Measurements from ENCODE around the gene MPND.

MPND gene

DNA sequence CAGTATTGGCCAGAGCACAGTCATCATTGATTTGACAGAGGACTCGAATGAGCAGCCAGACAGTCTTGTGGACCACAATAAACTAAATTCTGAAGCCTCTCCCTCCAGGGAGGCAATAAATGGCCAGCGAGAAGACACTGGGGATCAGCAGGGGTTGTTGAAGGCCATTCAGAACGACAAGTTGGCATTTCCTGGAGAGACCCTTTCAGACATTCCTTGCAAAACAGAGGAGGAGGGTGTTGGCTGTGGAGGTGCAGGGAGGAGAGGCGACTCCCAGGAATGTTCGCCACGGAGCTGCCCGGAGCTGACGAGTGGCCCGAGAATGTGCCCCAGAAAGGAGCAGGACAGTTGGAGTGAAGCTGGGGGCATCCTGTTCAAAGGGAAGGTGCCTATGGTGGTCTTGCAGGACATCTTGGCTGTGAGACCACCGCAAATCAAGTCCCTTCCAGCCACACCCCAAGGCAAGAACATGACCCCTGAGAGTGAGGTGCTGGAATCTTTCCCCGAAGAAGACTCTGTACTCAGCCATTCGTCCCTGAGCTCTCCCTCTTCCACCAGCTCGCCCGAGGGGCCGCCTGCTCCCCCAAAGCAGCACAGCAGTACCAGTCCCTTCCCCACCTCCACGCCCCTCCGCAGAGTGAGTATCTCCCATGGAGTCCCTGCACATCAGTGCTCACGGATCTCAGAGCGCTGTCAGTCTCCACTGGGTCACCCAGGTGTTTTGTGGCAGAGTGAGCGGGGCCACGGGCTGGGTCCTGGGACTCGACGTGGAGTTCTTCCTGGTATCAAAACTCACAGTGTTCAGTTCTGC is 66.0 kb downstream of the MPND start:
- no peak for DNase-seq

Data from activated CD4-positive, alpha-beta T cell treated with anti-CD3 and anti-CD28 coated beads, Interleukin-10, Interleukin-2, amounts not matched to agents 100 ng/mL and 50 ng/mL, durations not matched to agents 16 hours and 8 hours (primary cell).